Activated T-cell treated with anti-CD3 and anti-CD28 coated beads, Interleukin-2, amount 50 U/mL, for 72 hours (primary cell): ENCODE measurements around the gene FER. TPM values are rescaled to one million over a fixed set of nuclear protein-coding genes. Genes with fewer than 3 reads are reported as not detected.
"Not testable (repeated sequence)": the region's sequence is repeated elsewhere in the genome, so short reads cannot be mapped to it uniquely, and the experiment has no call there.

ENCODE experiments used
- ATAC-seq, 2 donors: fragments of 150-1000 bp; cut with Tn5 transposase; replicated peaks in 1 of 2; 2 replicates each; pipeline ENCODE4 v1.10.0; 2021; ENCODE audit warnings: moderate library complexity in 2 of 2, mild to moderate bottlenecking in 1 of 2
- DNase-seq, 2 donors: peaks; one replicate each; pipeline ENCODE4 v3.0.0; 2021 to 2022; ENCODE audit warnings: mixed read lengths in 1 of 2
- H3K27ac Mint-ChIP-seq: one replicate; pipeline ENCODE4 v1.8.0; 2022; ENCODE audit warnings: mild to moderate bottlenecking, moderate library complexity, mixed read lengths
- H3K27me3 Mint-ChIP-seq: one replicate; pipeline ENCODE4 v1.8.0; 2022; ENCODE audit warnings: low read depth, mixed read lengths
- H3K36me3 Mint-ChIP-seq, 2 donors: one replicate each; pipeline ENCODE4 v1.8.0; 2022; ENCODE audit warnings: mixed read lengths in 2 of 2, mild to moderate bottlenecking in 1 of 2; ENCODE audit not compliant: insufficient read depth in 2 of 2
- H3K4me1 Mint-ChIP-seq: one replicate; pipeline ENCODE4 v1.8.0; 2022; ENCODE audit warnings: low read depth, mixed read lengths
- H3K4me3 Mint-ChIP-seq, 2 donors: one replicate each; pipeline ENCODE4 v1.8.0; 2022; ENCODE audit warnings: mild to moderate bottlenecking in 2 of 2, mixed read lengths in 2 of 2, moderate library complexity in 2 of 2
- H3K9me3 Mint-ChIP-seq, 2 donors: one replicate each; pipeline ENCODE4 v1.8.0; 2022; ENCODE audit warnings: mixed read lengths in 2 of 2
- total RNA-seq, 2 donors: library from RNA; stranded (reverse); gene quantifications; one replicate each; pipeline ENCODE4 v1.2.3, GENCODE V29; 2022

FER gene
- total RNA-seq, 2 donors from 2014 or later: 12.8 to 15.5 TPM

GRCh38 chr5:108753331-108753730 lies 5.6 kb downstream of the FER start:
- Mint-ChIP-seq H3K27ac (no peak overlapping the region), H3K4me3 (no peak overlapping the region), H3K9me3 (no peaks in the 10 kb centered on the region), H3K4me1 (peaks cover 16% of the 10 kb centered on the region), H3K27me3 (peaks cover 7% of the 10 kb centered on the region), H3K36me3 (peaks cover 3 to 4% of the 10 kb centered on the region in 2 donors)
- no peak for DNase-seq
- no peak for ATAC-seq

GRCh38 chr5:108753877-108754276 lies 6.2 kb downstream of the FER start:
- DNase-seq (no peak), ATAC-seq (peak; percentile 16 to 32)
- Mint-ChIP-seq H3K4me1 (peaks cover 16% of the 10 kb centered on the region), H3K4me3 (no peak overlapping the region), H3K27ac (no peak overlapping the region), H3K9me3 (no peaks in the 10 kb centered on the region), H3K36me3 (peaks cover 3 to 4% of the 10 kb centered on the region in 2 donors), H3K27me3 (peaks cover 7% of the 10 kb centered on the region)

DNA sequence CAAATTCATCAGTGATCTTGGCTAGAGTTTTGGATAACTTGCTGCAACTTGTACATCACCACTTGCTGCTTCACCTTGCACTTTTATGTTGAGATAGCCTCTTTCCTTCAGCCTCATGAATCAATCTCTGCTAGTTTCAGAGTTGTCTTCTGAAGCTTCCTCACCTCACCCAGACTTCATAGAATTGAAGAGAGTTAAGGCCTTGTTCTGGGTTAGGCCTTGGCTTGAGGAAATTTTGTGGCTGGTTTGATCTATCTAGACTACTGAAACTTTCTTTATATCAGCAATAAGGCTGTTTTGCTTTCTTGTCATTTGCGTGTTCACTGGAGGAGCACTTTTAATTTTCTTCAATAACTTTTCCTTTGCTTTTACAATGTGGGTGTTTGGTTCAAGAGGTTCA lies 12.8 kb downstream of the FER start:
- H3K4me3 Mint-ChIP-seq: no peak overlapping the region
- no peaks in the 10 kb centered on the region for H3K27me3 Mint-ChIP-seq
- H3K27ac Mint-ChIP-seq: no peak overlapping the region
- no peak for ATAC-seq
- H3K4me1 Mint-ChIP-seq: peaks cover 21% of the 10 kb centered on the region
- no peak for DNase-seq
- H3K9me3 Mint-ChIP-seq: peaks cover 0 to 3% of the 10 kb centered on the region in 2 donors
- H3K36me3 Mint-ChIP-seq: peaks cover 2% of the 10 kb centered on the region in 2 donors

- Mint-ChIP-seq H3K36me3 (peaks cover 2% of the 10 kb centered on the region in 2 donors), H3K4me1 (peaks cover 21% of the 10 kb centered on the region)
Observed at GRCh38 chr5:108762660-108763059, 15.0 kb downstream of the FER start.

GRCh38 chr5:108763222-108763916 lies 15.7 kb downstream of the FER start:
- H3K36me3 Mint-ChIP-seq: peaks cover 2% of the 10 kb centered on the region in 2 donors
- peaks cover 21% of the 10 kb centered on the region for H3K4me1 Mint-ChIP-seq
- ATAC-seq (no peak), DNase-seq (no peak)
- no peak overlapping the region for H3K27ac Mint-ChIP-seq
- no peaks in the 10 kb centered on the region for H3K27me3 Mint-ChIP-seq
- H3K4me3 Mint-ChIP-seq: no peak overlapping the region
- peaks cover 0 to 3% of the 10 kb centered on the region in 2 donors for H3K9me3 Mint-ChIP-seq

More at GRCh38 chr5:108762660-108763059, 15.0 kb downstream of the FER start:
- no peaks in the 10 kb centered on the region for H3K27me3 Mint-ChIP-seq
- DNase-seq: no peak
- H3K9me3 Mint-ChIP-seq: peaks cover 0 to 3% of the 10 kb centered on the region in 2 donors
- ATAC-seq: no peak
- peak overlapping the region; percentile 12 for H3K27ac Mint-ChIP-seq
- no peak overlapping the region for H3K4me3 Mint-ChIP-seq

- Mint-ChIP-seq H3K27me3 (no peaks in the 10 kb centered on the region), H3K27ac (no peak overlapping the region), H3K4me3 (no peak overlapping the region), H3K36me3 (no peaks in the 10 kb centered on the region), H3K4me1 (peaks cover 20% of the 10 kb centered on the region), H3K9me3 (no peaks in the 10 kb centered on the region)
- ATAC-seq: no peak
- no peak for DNase-seq
Observed at GRCh38 chr5:108765647-108766046, 17.9 kb downstream of the FER start.

DNA sequence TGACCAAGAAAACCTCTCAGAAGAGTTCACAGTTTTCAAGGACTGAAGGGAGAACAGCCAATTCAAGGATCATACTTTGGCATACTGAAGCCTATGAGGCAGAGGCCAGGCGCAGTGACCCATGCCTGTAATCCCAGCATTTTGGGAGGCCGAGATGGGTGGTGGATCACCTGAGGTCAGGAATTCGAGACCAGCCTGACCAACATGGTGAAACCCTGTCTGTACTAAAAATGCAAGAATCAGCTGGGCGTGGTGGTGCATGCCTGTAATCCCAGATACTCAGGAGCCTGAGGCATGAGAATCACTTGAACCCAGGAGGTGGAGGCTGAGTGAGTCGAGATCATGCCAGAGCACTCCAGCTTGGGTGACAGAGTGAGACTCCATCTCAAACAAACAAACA lies 19.2 kb downstream of the FER start:
- not testable (repeated sequence) for DNase-seq, H3K27ac Mint-ChIP-seq, H3K27me3 Mint-ChIP-seq, H3K9me3 Mint-ChIP-seq, H3K36me3 Mint-ChIP-seq, ATAC-seq, H3K4me3 Mint-ChIP-seq
- peaks cover 16% of the 10 kb centered on the region for H3K4me1 Mint-ChIP-seq

GRCh38 chr5:108769352-108769751 lies 21.7 kb downstream of the FER start:
- H3K4me3 Mint-ChIP-seq: peak overlapping the region; percentile 5 to 21
- H3K27ac Mint-ChIP-seq: no peak overlapping the region
- H3K27me3 Mint-ChIP-seq: no peaks in the 10 kb centered on the region
- H3K9me3 Mint-ChIP-seq: peaks cover 3 to 5% of the 10 kb centered on the region in 2 donors
- peaks cover 8% of the 10 kb centered on the region for H3K4me1 Mint-ChIP-seq
- DNase-seq (no peak), ATAC-seq (no peak)
- peaks cover 4 to 5% of the 10 kb centered on the region in 2 donors for H3K36me3 Mint-ChIP-seq

DNA sequence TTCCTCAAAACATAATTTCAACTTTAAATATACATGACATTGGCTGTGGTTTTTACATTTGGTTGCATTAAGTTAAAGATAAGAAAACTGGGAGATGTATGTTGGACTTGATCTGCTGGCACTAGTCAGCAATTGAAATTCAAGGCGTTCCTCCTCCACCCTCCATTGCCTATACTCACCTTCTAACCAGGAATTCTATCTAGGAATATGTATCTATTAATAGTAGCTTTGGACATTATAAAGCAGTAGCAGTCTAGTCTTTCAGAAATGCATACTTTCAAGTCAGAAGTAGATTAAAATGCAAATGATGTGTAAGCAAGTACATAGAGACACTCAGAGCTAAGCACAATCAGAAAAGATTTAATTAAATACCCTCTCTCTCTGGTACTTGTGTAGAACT lies 24.9 kb downstream of the FER start:
- ATAC-seq: no peak
- H3K36me3 Mint-ChIP-seq: peaks cover 8 to 9% of the 10 kb centered on the region in 2 donors
- no peak overlapping the region for H3K27ac Mint-ChIP-seq
- no peak for DNase-seq
- H3K4me3 Mint-ChIP-seq: no peak overlapping the region
- H3K4me1 Mint-ChIP-seq: peaks cover 8% of the 10 kb centered on the region
- H3K9me3 Mint-ChIP-seq: peaks cover 3 to 10% of the 10 kb centered on the region in 2 donors
- H3K27me3 Mint-ChIP-seq: no peaks in the 10 kb centered on the region

GRCh38 chr5:108773330-108773729 lies 25.6 kb downstream of the FER start:
- Mint-ChIP-seq H3K9me3 (peaks cover 3 to 10% of the 10 kb centered on the region in 2 donors), H3K4me3 (no peak overlapping the region)
- no peak for ATAC-seq

DNA sequence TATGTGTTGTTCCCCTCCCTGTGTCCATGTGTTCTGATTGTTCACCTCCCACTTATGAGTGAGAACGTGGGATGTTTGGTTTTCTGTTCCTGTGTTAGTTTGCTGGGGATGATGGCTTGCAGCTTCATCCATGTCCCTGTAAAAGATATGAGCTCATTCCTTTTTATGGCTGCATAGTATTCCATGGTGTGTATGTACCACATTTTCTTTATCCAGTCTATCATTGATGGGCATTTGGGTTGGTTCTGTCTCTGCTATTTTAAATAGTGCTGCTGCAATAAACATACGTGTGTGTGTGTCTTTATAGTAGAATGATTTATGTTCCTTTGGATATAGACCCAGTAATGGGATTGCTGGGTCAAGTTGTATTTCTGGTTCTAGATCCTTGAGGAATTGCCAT lies 26.4 kb downstream of the FER start:
- H3K9me3 Mint-ChIP-seq: peaks cover 3 to 12% of the 10 kb centered on the region in 2 donors
- H3K4me3 Mint-ChIP-seq, DNase-seq, H3K36me3 Mint-ChIP-seq, H3K27ac Mint-ChIP-seq, ATAC-seq, H3K27me3 Mint-ChIP-seq, H3K4me1 Mint-ChIP-seq: not testable (repeated sequence)

More at GRCh38 chr5:108773330-108773729, 25.6 kb downstream of the FER start:
- Mint-ChIP-seq H3K36me3 (peaks cover 8 to 9% of the 10 kb centered on the region in 2 donors), H3K27me3 (no peaks in the 10 kb centered on the region), H3K4me1 (peaks cover 8% of the 10 kb centered on the region), H3K27ac (no peak overlapping the region)
- no peak for DNase-seq

DNA sequence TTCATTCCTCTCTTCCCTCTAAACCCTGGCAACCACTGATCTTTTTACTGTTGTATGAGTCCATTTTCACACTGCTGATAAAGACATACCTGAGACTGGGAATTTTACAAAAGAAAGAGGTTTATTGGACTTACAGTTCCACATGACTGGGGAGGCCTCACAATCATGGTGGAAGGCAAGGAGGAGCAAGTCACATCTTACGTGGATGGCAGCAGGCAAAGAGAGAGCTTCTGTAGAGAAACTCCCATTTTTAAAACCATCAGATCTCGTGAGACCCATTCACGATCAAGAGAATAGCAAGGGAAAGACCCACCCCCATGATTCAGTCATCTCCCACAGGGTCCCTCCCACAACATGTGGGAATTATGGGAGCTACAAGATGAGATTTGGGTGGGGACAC lies 29.9 kb downstream of the FER start:
- DNase-seq, H3K27ac Mint-ChIP-seq, H3K36me3 Mint-ChIP-seq, ATAC-seq, H3K27me3 Mint-ChIP-seq, H3K4me3 Mint-ChIP-seq, H3K4me1 Mint-ChIP-seq: not testable (repeated sequence)
- H3K9me3 Mint-ChIP-seq: peaks cover 3 to 12% of the 10 kb centered on the region in 2 donors

- H3K4me3 Mint-ChIP-seq, H3K27ac Mint-ChIP-seq, H3K9me3 Mint-ChIP-seq, H3K27me3 Mint-ChIP-seq, H3K4me1 Mint-ChIP-seq, DNase-seq, H3K36me3 Mint-ChIP-seq, ATAC-seq: not testable (repeated sequence)
Observed at GRCh38 chr5:108784577-108784976, 36.9 kb downstream of the FER start.
